IPS-11a (cell line): ENCODE results near the gene CLIC3.

Experiments
- H3K4me3 ChIP-seq: one replicate; pipeline ENCODE4 v1.5.1; 2013; ENCODE audit warnings: low read depth, low read length, control low read depth

Gene CLIC3

DNA sequence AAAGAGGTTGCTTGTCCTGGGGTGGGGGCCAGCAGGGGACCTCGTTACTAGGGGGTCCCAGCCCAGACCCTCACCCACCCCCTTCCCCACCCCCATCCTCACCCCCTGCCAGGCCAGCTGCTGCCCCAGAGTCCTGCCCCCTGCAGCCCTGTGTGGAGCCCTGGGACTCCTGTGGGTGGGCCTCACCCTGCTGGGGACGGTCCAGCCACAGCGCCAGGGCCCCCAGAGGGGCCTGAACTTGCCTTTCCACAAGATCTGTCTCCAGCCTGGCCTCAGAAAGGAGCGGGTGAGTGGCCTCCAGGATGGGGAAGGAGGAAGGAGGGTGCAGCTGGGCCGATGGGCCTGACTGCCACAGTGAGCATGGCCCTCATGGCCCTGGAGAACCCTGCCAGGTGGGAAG lies 26.6 kb downstream of the CLIC3 start:
- no peak overlapping the region for H3K4me3 ChIP-seq

GRCh38 chr9:136969150-136969549 lies 27.2 kb downstream of the CLIC3 start:
- no peak overlapping the region for H3K4me3 ChIP-seq

DNA sequence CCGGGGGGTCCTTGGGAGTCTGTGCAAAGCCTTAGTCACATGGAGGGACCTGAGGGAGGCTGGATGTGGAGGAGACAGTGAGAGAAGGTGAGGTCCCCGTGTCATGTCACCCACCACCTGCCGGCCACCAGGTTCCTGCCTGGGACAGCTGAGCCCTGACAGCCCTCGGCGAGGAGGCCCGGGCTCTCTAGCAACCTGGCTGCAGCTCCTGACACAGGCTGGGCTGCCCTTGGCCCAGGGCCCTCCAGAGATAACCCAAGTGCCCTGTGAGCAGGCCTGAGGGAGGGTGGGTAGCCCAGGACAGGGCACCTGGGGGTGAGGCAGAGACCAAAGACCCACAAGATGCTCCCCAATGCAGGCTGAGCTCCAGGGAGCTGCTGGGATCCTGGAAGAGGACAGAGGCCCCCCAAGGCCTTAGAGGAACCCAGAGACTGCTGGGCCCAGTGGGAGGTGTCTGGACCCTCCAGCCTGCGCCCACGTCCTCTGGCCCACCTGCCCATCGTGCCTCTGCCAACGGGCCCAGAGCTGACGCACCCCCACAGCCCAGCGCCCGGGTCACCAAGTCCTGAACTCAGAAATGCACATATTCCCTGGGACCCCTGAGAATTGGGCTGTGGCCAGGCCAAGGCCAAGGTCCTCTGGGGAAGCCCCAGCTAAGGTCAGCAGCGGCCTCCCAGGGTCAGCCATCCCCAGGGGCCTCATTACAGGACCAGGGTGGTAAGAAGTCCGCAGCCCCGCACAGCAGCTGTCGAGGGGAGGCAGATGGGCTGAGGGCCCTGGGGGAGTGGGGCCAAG lies 27.8 kb downstream of the CLIC3 start:
- H3K4me3 ChIP-seq, result no peak overlapping the region

- no peak overlapping the region for H3K4me3 ChIP-seq
Observed at GRCh38 chr9:136965771-136966484, 30.4 kb downstream of the CLIC3 start.

- H3K4me3 ChIP-seq, result no peak overlapping the region
Observed at GRCh38 chr9:136964833-136965422, 31.4 kb downstream of the CLIC3 start.

DNA sequence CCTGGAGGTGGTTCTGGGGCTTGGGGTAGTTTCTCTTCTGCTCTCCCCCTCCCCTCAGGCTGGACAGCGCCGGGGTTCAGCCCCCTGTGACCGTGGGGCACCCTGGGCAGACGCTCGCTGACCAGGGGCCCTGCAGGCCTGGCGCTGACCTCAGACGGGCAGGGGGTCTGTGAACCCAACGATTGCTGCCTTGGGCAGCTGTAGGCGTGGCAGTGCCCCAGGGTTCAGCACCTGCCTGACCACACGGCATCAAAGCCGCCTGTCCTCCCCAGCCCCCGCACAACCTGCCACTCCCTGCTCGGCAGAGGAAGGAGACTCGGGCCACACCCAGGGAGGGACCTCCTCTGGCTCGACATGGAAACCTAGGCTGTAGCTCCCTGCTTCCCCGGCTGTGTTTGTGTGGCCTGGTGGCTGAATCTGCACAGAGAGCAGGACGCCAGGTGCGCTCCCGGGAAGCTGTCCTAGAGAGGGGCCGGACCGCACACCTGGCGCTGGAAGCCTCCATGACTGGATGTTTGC lies 32.1 kb downstream of the CLIC3 start:
- H3K4me3 ChIP-seq, result no peak overlapping the region

GRCh38 chr9:136963751-136964150 lies 32.6 kb downstream of the CLIC3 start:
- no peak overlapping the region for H3K4me3 ChIP-seq

DNA sequence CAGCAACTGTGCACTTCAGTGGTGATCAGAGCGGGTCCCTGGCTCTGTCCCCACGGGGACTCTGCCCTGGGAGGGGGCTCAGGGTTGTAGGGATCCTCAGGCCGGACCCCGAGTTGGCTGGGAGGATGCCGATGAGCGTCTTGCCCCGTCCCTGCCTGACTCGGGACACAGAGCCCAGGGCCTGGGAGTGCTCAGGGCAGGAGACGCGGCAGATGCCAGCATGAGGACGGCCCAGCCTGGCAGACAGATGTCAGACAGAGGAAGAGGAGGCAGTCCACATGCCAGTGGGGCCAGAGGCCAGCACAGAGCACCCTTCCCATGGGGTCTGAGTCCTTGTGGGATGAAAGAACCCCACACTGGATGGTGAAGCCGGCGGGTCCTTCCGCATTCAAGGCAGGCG lies 33.0 kb downstream of the CLIC3 start:
- no peak overlapping the region for H3K4me3 ChIP-seq

- H3K4me3 ChIP-seq, result no peak overlapping the region
Observed at GRCh38 chr9:136962701-136963248, 33.6 kb downstream of the CLIC3 start.

DNA sequence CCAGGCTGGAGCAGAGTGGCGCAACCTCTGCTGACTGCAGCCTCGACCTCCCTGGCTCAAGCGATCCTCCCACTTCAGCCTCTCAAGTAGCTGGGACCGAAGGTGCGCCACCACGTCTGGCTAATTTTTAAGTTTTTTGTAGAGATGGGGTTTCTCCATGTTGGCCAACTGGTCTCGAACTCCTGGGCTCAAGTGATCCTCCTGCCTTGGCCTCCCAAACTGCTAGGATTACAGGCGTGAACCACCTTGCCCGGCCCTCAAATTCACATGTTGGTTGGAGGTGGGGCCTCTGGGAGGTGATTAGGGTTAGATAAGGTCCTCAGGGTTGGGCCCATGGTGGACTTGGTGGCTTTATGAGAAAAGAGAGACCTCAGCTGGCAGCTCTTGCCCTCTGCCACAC lies 34.2 kb downstream of the CLIC3 start:
- no peak overlapping the region for H3K4me3 ChIP-seq

- no peak overlapping the region for H3K4me3 ChIP-seq
Observed at GRCh38 chr9:136961279-136962065, 34.9 kb downstream of the CLIC3 start.

- no peak overlapping the region for H3K4me3 ChIP-seq
Observed at GRCh38 chr9:136960938-136961275, 35.5 kb downstream of the CLIC3 start.

- H3K4me3 ChIP-seq, result no peak overlapping the region
Observed at GRCh38 chr9:136960212-136960937, 36.0 kb downstream of the CLIC3 start.

DNA sequence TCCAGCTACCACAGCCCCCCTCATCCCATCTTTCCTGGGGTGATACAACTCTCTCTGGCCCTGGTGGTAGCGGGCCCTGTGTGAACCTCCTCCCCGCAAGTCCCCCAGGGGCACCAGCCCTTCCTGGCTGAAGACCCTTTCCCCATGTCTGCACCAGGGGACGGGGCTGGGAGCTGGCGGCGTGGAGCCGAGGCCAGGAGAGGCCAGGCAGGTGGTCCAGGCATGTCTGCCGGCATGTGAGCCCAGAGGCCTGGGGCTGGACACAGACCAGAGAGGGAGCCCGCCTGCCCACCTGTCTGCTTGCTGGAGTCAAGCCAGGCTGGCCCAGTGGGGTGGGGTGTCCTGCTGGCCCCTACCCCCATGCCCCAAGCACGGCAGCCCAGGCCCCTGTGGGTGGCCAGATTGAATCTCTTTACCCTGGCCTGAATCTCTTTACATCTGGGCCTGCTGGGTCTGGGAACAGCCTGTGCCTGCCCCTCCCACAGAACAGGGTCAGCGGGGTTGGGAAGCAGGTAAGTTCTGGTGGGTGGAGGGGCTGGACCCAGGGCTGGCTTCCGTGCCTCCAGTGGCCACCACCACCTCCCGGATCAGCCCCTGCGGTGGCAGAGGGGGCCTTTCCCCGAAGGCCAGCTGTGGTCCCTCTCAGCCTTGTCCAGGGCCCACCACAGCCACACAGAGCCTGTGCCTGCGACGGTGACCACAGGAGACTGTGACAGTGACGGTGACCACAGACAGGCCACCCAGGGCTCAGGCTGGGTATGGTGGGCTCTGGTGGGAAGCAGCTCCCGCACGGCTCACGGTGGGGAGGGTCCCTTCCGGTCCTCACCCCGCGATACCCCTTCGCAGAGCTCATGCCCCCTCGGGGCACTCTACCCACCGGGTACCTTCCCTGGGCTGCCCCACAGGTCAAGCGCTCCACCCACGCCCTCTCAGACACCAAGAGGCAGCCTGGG lies 37.2 kb downstream of the CLIC3 start:
- H3K4me3 ChIP-seq, result no peak overlapping the region

GRCh38 chr9:136958473-136958872 lies 37.9 kb downstream of the CLIC3 start:
- H3K4me3 ChIP-seq, result no peak overlapping the region

GRCh38 chr9:136957901-136958300 lies 38.5 kb downstream of the CLIC3 start:
- H3K4me3 ChIP-seq, result no peak overlapping the region

GRCh38 chr9:136957461-136957860 lies 38.9 kb downstream of the CLIC3 start:
- H3K4me3 ChIP-seq, result no peak overlapping the region

DNA sequence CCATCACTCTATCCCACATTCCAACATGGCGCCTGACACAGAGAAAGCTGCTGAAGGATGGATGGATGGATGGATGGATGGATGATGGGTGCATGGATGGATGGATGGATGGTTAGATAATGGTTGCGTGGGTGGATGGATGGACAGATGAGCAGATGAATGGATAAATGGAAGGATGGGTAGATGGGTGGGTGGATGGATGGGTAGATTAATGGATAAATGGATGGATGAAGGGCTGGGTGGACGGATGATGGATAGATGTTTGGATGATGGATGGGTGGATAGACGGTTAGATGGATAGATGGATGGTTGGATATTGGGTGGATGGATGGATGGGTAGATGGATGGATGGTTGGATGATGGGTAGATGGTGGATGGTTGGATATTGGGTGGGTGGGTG lies 39.8 kb downstream of the CLIC3 start:
- H3K4me3 ChIP-seq, result no peak overlapping the region

- H3K4me3 ChIP-seq, result no peak overlapping the region
Observed at GRCh38 chr9:136955943-136956335, 40.4 kb downstream of the CLIC3 start.
